Lower lobe of right lung (tissue), 2 donors: ENCODE data around the gene LAPTM4A. TPM values are rescaled to one million over a fixed set of nuclear protein-coding genes. Genes with fewer than 3 reads are reported as not detected.

Experiments used
- ATAC-seq, 2 donors: fragments of 200-7000 bp; cut with Tn5 transposase; one replicate each; pipeline ENCODE4 v1.9.1; 2020 to 2022; ENCODE audit warnings: mild to moderate bottlenecking in 2 of 2, moderate library complexity in 2 of 2
- DNase-seq: peaks from one replicate; pipeline ENCODE4 v3.0.0-alpha.2; 2020
- H3K27ac ChIP-seq: fragments of 200-600 bp; one replicate; pipeline ENCODE4 v1.8.0; 2022
- H3K27me3 ChIP-seq: fragments of 200-600 bp; one replicate; pipeline ENCODE4 v1.8.0; 2022; ENCODE audit warnings: low read depth
- H3K36me3 ChIP-seq: fragments of 200-600 bp; one replicate; pipeline ENCODE4 v1.8.0; 2022; ENCODE audit warnings: mild to moderate bottlenecking
- H3K4me1 ChIP-seq: fragments of 200-600 bp; one replicate; pipeline ENCODE4 v1.8.0; 2022
- H3K4me3 ChIP-seq: fragments of 200-600 bp; one replicate; pipeline ENCODE4 v1.8.0; 2022; ENCODE audit warnings: mild to moderate bottlenecking
- H3K9me3 ChIP-seq: fragments of 200-600 bp; one replicate; pipeline ENCODE4 v1.8.0; 2022
- intact Hi-C: fragments of 100-400 bp; cut with DNase I; formaldehyde crosslinking; loops from one replicate; pipeline ENCODE4 v1.11.0; 2022
- total RNA-seq: library from RNA; stranded (reverse); fragmentation: NEBNext Ultra II Directional; extraction: Animal tissue kit (Norgen Biotek cat#: 25700); gene quantifications from one replicate; pipeline ENCODE4 v1.2.1, GENCODE V29; 2021
- TF ChIP-seq, protein P1 (sequence below): fragments of 200-600 bp; IDR thresholded peaks from one replicate; pipeline ENCODE4 v1.8.0; 2022; ENCODE audit warnings: antibody characterized with exemption, mild to moderate bottlenecking
- donor health status: DM: no; HTN: yes; CAD: no; lungs with severe emphysema.

Gene LAPTM4A
- total RNA-seq, 1 donor from 2014 or later: 223 TPM

DNA sequence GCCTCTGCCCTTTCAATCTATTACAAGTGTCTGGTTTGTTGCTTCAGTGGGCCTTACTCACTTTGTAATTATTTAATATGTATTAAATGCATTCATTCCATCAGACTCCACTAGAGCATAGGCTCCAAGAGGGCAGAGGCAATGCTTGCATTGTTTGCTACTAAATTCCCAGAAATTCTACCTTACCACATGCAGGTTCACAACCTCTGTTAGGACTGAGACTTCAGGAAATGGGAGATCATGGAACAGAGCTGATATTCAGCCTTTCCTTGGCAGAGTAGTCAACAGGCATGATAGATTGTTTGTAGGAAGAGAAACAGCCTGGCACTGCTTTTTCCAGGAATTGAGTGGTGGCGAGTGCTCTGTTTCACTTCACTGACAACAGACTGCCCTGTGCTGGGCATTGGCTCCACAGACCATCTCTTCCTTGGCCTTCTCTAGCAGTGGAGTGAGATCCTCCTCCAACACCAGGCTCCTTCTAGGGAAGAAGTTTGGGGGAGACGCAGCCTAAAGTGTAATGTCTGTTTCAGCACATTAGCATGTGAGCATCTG is 32.8 kb downstream of the LAPTM4A start:
- TF ChIP-seq, protein P1, sequence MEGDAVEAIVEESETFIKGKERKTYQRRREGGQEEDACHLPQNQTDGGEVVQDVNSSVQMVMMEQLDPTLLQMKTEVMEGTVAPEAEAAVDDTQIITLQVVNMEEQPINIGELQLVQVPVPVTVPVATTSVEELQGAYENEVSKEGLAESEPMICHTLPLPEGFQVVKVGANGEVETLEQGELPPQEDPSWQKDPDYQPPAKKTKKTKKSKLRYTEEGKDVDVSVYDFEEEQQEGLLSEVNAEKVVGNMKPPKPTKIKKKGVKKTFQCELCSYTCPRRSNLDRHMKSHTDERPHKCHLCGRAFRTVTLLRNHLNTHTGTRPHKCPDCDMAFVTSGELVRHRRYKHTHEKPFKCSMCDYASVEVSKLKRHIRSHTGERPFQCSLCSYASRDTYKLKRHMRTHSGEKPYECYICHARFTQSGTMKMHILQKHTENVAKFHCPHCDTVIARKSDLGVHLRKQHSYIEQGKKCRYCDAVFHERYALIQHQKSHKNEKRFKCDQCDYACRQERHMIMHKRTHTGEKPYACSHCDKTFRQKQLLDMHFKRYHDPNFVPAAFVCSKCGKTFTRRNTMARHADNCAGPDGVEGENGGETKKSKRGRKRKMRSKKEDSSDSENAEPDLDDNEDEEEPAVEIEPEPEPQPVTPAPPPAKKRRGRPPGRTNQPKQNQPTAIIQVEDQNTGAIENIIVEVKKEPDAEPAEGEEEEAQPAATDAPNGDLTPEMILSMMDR: no peak
- intact Hi-C loops: loop anchor here (5.0 kb wide), 1 partner anchor 79 kb away; no protein-coding TSS in a partner anchor
- Histone ChIP-seq H3K4me3 (no peak overlapping the region), H3K9me3 (no peaks in the 10 kb centered on the region), H3K27me3 (no peaks in the 10 kb centered on the region), H3K36me3 (no peaks in the 10 kb centered on the region), H3K4me1 (no peaks in the 10 kb centered on the region), H3K27ac (no peak overlapping the region)
- DNase-seq: no peak
- no peak for ATAC-seq

DNA sequence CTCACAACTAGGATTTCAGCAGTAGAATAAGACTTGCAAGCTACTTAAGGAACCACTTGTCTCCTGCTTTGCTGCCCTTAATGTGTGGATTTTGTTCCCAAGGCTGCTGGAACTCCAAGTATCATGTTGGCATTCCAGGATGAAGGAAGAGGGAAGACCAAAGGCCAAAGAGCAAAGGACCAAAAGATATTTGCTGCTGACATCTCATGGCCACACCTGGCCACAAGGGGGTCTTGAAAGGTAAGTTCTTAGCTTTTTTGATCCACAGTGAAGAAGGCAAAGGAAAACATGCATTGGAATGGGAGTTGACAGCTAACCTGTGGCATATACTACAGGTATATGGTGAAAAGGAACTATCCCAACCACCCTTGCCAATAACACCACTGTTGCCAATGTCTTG is 35.1 kb downstream of the LAPTM4A start:
- peaks cover 5% of the 10 kb centered on the region for H3K27me3 ChIP-seq
- H3K4me1 ChIP-seq: peaks cover 19% of the 10 kb centered on the region
- intact Hi-C loops: loop anchor here (5.0 kb wide), 1 partner anchor 81 kb away; no protein-coding TSS in a partner anchor
- H3K9me3 ChIP-seq: no peaks in the 10 kb centered on the region
- H3K36me3 ChIP-seq: no peaks in the 10 kb centered on the region
- no peak overlapping the region for H3K4me3 ChIP-seq
- H3K27ac ChIP-seq: no peak overlapping the region
- TF ChIP-seq, protein P1: no peak
- no peak for ATAC-seq
- no peak for DNase-seq

DNA sequence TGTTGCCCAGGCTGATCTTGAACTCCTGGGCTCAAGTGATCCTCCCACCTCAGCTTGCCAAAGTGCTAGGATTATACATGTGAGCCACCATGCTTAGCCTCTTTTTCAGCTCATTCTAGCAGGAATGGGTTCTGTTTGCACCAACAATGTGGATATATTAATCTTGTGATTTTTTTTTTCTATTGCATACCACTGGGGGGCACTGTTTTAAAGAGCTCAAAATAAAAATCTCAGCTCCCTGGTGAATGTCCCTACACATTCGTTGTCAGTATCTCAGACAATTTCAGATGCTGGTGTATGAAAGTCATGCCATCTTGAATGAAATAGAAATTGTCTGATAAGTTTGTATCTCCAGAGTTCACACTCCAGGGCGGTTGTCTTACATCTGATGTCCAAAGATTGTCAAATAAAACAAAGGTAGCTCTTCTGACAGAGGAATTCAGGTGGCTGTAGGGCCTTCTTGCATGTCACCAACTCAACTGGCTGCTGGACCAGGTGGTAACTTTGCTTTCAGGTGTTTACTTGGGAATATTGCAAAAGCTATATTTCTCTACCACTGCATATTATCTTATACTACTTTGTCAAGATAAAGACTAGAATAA is 35.8 kb downstream of the LAPTM4A start:
- H3K36me3 ChIP-seq: no peaks in the 10 kb centered on the region
- no peak for DNase-seq
- TF ChIP-seq, protein P1: peak; percentile 65
- no peak overlapping the region for H3K4me3 ChIP-seq
- ATAC-seq: peak; percentile 44 to 55
- no peak overlapping the region for H3K27ac ChIP-seq
- peaks cover 20% of the 10 kb centered on the region for H3K4me1 ChIP-seq
- peaks cover 11% of the 10 kb centered on the region for H3K27me3 ChIP-seq
- intact Hi-C loops: loop anchor here (5.0 kb wide), 1 partner anchor 82 kb away; no protein-coding TSS in a partner anchor
- H3K9me3 ChIP-seq: no peaks in the 10 kb centered on the region

DNA sequence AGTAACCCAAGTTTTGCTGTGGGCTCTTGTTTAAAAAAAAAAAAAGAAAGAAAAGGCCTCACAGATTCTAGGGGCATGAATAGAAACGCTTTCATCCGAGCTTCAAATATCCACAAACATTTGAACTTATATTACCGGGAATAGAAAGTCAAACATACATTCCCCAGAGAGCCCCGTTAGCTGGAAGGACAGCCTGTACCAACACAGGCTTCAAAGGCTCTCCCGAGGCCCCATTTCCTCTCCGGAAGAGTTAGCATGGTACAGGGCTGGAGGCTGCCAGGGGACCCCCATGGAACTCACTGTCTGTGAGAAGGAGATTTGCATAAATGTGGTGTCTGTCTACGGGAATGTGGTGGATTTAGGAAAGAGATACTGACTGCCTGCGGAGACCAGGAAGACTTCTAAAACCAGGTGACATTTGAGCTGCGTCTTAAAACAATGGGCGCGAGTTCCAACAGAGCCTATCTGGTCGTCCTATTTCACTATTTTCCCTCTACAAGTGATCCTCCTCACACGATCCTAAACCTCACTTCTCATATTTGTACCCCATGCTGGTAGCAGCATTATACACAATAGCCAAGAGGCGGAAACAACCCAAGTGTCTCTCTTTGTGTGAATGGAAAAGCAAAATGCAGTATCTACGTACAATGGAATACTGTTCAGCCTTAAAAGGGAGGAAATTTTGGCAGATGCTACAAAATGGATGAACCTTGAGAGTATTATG is 38.1 kb downstream of the LAPTM4A start:
- no peaks in the 10 kb centered on the region for H3K9me3 ChIP-seq
- TF ChIP-seq, protein P1: no peak
- DNase-seq (no peak), ATAC-seq (peak; percentile 44 to 48)
- H3K27me3 ChIP-seq: peaks cover 14% of the 10 kb centered on the region
- H3K4me3 ChIP-seq: peak overlapping the region; percentile 61
- H3K27ac ChIP-seq: peak overlapping the region; percentile 77
- H3K36me3 ChIP-seq: no peaks in the 10 kb centered on the region
- peaks cover 20% of the 10 kb centered on the region for H3K4me1 ChIP-seq
- intact Hi-C loops: no loop called here

DNA sequence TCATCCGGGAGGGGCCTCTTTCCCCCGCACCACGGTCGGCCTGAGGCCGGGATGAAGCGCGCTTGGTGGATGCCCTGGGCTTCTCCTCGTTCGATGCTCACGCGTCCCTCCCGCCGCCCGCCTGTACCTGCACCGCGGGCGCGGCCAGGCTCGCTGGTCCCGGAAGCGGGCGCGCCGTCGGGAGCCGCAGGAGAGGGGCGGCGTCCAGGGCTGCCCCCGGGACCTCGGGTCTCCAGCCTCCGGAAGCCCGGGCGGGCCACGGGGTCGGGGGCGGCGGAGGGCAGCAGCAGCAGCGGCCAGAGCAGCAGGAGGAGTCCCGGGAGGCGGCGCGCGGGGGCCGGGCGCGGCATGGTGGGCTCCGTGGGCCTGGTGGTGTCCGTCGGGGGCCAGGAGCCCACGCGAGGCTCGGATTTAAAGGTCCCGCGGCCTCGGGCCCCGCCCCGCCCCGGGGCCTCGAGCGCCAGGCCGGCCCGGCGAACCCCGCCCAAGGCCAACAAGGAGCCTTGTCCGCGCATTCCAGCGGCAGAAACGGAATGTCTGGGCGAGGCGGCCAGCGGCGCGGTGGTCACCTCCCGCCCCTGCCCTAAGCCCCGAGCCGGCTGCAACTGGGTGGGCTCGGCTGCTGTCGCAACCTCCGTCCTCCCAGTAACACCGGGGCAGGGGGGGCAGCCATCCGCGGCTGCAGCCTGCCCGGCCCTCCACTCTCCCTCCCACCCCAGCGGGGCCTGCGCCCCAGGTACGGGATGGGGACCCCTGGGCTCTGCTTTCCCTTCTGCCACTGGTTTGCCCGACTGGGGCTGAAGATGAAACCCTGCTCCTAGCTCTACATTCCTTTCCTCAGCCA is 38.9 kb downstream of the LAPTM4A start, which contains the start of gene MATN3:
Gene MATN3 (minus strand): TSS at position 387 of the 844 bp plus-strand sequence. CDS start 37 bp downstream, at position 350.
- intact Hi-C loops: no loop called here
- peak; percentile 88 to 93 for ATAC-seq
- H3K27me3 ChIP-seq: peaks cover 14% of the 10 kb centered on the region
- peak within 1 kb of the TSS; percentile 77 for H3K27ac ChIP-seq
- peak; percentile 71 for DNase-seq
- TF ChIP-seq, protein P1: no peak
- H3K36me3 ChIP-seq: no peaks in the 10 kb centered on the region
- H3K4me1 ChIP-seq: peaks cover 20% of the 10 kb centered on the region
- H3K9me3 ChIP-seq: no peaks in the 10 kb centered on the region
- peak within 1 kb of the TSS; percentile 61 for H3K4me3 ChIP-seq
